ENCODE results near the gene FOXD1. TPM values are rescaled to one million over a fixed set of nuclear protein-coding genes. Genes with fewer than 3 reads are reported as not detected.

FOXD1 gene
- total RNA-seq, 1 donor from 2014 or later, result 0.74 TPM

DNA sequence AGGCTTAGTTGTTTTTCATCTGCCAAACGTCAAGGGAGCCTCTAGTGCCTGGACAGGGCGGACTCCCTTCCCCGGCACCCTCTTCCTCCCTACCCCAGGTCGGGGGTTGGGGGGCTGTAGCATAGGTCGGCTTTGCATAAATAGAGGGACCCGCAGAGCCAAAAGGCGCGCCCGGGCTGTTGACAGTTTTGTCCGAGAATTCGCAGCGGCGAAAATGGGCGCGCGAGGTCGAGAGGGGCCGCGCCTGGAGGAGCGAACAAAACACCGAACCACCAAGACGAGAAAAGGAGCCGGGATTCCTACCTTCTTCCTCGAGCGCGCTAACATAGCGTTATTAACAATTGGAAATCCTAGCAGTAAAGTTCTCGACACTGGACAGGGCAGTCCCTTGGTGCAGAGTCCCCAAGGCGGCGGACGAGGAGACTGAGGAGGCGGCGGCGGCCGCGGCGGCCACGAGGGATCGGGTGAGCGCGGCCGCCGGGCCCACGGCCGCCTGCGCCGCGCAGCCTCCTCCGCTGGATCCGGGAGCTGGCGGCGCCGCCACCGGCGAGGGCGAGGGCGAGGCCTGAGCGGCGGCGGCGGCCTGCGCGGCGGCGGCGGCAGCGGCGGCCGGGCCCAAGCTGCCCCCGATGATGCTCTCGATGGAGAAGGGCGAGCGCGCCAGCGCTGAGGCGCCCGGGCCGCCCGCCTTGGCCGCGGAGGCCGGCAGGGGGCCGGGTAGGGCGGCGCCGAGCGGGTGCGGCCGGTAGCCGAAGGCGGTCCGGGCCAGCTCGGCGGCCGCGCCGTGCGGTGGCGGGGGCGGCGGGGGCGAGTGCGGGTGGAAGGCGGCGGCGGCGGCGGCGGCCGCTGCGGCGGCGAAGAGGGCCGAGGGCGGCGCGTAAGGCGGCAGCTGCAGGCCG is 1.7 kb downstream of the FOXD1 start:
- DNase-seq (no peak), ATAC-seq (no peak)
- Histone ChIP-seq H3K27ac (no peak overlapping the region), H3K9me3 (no peaks in the 10 kb centered on the region), H3K27me3 (ENCODE audit: low read depth) (peaks cover 86% of the 10 kb centered on the region), H3K36me3 (no peaks in the 10 kb centered on the region), H3K4me1 (peaks cover 26% of the 10 kb centered on the region), H3K4me3 (peak overlapping the region; percentile 21)
- TF ChIP-seq, protein P1, sequence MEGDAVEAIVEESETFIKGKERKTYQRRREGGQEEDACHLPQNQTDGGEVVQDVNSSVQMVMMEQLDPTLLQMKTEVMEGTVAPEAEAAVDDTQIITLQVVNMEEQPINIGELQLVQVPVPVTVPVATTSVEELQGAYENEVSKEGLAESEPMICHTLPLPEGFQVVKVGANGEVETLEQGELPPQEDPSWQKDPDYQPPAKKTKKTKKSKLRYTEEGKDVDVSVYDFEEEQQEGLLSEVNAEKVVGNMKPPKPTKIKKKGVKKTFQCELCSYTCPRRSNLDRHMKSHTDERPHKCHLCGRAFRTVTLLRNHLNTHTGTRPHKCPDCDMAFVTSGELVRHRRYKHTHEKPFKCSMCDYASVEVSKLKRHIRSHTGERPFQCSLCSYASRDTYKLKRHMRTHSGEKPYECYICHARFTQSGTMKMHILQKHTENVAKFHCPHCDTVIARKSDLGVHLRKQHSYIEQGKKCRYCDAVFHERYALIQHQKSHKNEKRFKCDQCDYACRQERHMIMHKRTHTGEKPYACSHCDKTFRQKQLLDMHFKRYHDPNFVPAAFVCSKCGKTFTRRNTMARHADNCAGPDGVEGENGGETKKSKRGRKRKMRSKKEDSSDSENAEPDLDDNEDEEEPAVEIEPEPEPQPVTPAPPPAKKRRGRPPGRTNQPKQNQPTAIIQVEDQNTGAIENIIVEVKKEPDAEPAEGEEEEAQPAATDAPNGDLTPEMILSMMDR (IDR thresholded peaks at IDR 0.05), result no peak
- intact Hi-C loops (cut with DNase I), result no loop called here

DNA sequence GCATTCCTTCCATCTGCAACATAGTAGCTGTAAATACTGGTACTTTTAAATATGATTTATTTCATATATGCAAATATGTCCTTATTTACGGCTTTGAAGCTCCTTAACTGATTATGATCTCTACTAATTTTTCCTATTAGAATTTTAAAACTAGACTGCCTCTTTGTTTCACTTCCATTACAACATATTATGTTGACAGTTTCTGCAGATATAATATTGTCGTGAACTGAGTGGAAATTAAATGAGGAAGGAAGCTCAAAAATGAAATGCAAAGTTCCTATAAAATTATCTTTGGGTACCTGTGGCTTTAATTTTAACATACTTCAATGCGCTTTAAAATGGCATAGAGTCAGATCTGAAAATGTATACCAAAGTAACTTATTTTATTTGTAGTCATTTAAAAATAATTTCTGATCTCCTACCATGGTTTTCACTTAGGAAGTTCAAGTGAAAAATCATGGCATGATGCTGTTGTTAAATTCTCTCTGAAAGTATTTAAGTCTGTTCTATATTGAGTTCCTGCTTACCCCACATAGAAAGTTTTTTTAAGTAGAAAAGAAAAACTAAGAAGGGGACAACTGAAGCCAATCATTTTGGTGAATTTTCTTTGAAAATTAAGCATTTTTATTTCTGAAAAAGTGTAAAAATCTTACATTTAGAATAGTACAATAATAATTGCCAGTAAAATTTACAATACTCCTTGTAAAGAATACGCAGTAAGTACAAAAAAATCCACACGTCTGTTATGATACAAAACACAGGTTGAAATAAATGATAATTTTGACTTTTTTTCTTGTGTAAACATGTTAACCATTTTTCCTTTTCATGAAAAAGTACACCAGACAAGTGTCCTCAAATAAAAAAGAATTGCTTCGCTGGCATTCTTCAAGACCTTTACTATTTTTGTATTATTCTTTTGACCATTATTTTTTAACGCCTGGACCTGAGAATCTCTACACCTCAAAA is 2.6 kb downstream of the FOXD1 start:
- Histone ChIP-seq H3K9me3 (no peaks in the 10 kb centered on the region), H3K36me3 (no peaks in the 10 kb centered on the region), H3K4me1 (peaks cover 17% of the 10 kb centered on the region), H3K27me3 (ENCODE audit: low read depth) (peaks cover 86% of the 10 kb centered on the region), H3K4me3 (peak overlapping the region; percentile 21), H3K27ac (no peak overlapping the region)
- intact Hi-C loops (cut with DNase I), result no loop called here
- TF ChIP-seq, protein P1 (IDR thresholded peaks at IDR 0.05), result no peak
- DNase-seq, result no peak
- no peak for ATAC-seq

DNA sequence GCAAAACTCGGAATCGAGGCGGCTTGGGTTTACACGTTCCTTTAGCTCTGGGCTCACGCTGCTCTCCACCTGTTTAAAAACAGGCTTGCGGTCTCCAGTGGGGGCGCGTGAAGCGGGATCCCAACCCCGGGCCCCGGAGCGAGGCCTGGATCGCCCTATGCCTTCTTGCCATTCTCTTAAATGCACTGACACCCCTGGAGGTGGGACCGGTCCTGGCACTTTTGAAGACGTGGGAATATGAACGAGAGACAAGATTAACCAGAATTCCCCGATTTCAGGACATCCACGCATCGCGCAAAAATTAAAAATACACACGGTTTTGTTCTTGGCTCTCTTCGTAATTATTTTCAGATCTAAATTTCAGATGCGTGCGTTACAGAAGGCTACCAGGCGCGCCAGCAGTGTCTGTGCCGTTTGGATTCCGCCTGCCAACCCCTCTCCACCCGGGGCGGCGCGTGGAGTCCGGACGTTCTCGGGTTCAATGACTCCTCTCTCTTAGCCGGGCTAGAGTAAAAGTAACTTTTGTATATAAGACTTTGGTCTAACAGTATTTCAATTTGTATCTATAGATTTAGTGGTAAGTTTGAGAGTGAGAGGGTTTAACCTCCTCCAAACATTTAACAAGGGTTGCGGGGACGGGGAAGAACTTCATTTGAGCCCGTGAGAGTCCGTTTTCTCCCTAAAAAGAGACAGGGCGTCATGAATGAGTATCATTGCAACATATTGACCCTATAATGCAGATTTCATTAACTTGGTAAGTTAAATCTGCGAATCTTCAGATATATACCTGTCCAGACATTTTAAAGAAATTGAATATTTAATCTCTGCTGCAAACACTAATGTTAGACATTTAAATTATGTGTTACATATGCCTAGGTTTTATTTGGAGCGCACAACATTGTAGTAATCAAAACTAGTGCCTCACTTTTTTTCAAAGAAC is 3.8 kb downstream of the FOXD1 start:
- Histone ChIP-seq H3K27ac (no peak overlapping the region), H3K27me3 (ENCODE audit: low read depth) (peaks cover 86% of the 10 kb centered on the region), H3K36me3 (no peaks in the 10 kb centered on the region), H3K4me1 (peaks cover 16% of the 10 kb centered on the region), H3K9me3 (no peaks in the 10 kb centered on the region), H3K4me3 (no peak overlapping the region)
- ATAC-seq (no peak), DNase-seq (no peak)
- intact Hi-C loops (cut with DNase I), result no loop called here
- TF ChIP-seq, protein P1 (IDR thresholded peaks at IDR 0.05), result no peak

DNA sequence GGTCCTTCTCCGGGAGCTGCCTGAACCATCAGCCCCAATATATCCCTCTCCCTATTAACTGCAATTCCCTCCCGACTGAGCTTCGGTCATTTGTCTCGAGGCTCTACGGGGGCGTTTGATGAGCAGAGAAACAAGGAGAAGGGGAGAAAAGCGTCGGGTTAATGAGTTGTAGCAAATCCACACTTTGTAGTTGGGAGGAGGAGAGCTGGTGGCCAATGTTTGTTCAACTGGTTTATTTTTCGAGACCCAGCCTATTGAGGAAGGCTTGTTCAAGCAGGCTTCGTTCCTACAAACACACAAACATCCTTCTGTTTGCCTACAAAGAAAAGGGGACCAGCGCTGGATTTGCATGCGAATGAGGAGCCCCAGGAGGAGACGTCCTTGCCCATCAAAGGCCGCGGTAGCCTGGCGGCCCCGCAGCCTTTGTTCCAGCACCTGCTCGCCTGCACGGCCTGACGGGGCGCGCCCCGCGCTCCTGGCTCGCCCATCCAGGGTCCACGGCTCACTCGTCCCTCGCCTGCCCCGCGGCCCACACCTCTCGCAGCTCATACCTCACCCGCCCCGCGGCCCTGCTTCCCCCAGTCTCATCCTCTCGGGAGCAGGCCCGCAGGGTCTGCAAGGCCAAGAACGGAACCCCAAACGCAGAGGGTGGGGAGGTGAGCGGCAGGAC is 4.6 kb downstream of the FOXD1 start:
- DNase-seq, result no peak
- H3K27me3 ChIP-seq (ENCODE audit: low read depth), result peaks cover 86% of the 10 kb centered on the region
- intact Hi-C loops (cut with DNase I), result no loop called here

More for the DNA sequence above, 4.6 kb downstream of the FOXD1 start:
- Histone ChIP-seq H3K9me3 (no peaks in the 10 kb centered on the region), H3K4me3 (no peak overlapping the region), H3K27ac (no peak overlapping the region), H3K4me1 (peaks cover 9% of the 10 kb centered on the region), H3K36me3 (no peaks in the 10 kb centered on the region)
- no peak for ATAC-seq
- TF ChIP-seq, protein P1 (IDR thresholded peaks at IDR 0.05), result no peak

Data from lower lobe of right lung (tissue), 2 donors.